ENCODE data around the gene C16orf46. TPM values are rescaled to one million over a fixed set of nuclear protein-coding genes. Genes with fewer than 3 reads are reported as not detected.

C16orf46 gene
- total and polyA plus RNA-seq, 2 donors (not counting 1 experiment from before 2014, with no cell fraction given) = 0.33 TPM; not detected in 1

- Histone ChIP-seq H3K4me3 (replicated peaks in 1 of 4; ENCODE audit: control extremely low read depth in 1 of 4, insufficient read depth in 1 of 4, low read depth in 3 of 4, low read length in 4 of 4) (peak overlapping the region in 2 of 4 experiments; percentile 17 to 52), H3K4me2 (ENCODE audit: extremely low read depth, insufficient read depth, low read length) (peak overlapping the region; percentile 62), H3K36me3 (ENCODE audit: control insufficient read depth, insufficient read depth, low read length) (no peaks in the 10 kb centered on the region), H4K20me1 (ENCODE audit: control insufficient read depth, extremely low read depth, insufficient read depth, low read length) (no peaks in the 10 kb centered on the region), H3K9me3 (ENCODE audit: control insufficient read depth, insufficient read depth, low read depth, low read length) (no peaks in the 10 kb centered on the region), H2AFZ (ENCODE audit: low read length) (peak overlapping the region; percentile 10), H3K79me2 (ENCODE audit: control insufficient read depth, insufficient read depth, low read length) (peaks cover 4% of the 10 kb centered on the region), H3K27ac (ENCODE audit: insufficient read depth, low read length) (no peak overlapping the region), H3K27me3 (ENCODE audit: control insufficient read depth, insufficient read depth, low read length) (no peaks in the 10 kb centered on the region), H3K4me1 (ENCODE audit: control insufficient read depth, extremely low read depth, insufficient read depth, low read length) (no peaks in the 10 kb centered on the region), H3K9ac (ENCODE audit: insufficient read depth, low read length) (no peak overlapping the region)
- TF ChIP-seq EZH2 (IDR thresholded peaks at IDR 0.05; ENCODE audit: low read length, missing control alignments) = no peak
- TF ChIP-seq, protein P1, sequence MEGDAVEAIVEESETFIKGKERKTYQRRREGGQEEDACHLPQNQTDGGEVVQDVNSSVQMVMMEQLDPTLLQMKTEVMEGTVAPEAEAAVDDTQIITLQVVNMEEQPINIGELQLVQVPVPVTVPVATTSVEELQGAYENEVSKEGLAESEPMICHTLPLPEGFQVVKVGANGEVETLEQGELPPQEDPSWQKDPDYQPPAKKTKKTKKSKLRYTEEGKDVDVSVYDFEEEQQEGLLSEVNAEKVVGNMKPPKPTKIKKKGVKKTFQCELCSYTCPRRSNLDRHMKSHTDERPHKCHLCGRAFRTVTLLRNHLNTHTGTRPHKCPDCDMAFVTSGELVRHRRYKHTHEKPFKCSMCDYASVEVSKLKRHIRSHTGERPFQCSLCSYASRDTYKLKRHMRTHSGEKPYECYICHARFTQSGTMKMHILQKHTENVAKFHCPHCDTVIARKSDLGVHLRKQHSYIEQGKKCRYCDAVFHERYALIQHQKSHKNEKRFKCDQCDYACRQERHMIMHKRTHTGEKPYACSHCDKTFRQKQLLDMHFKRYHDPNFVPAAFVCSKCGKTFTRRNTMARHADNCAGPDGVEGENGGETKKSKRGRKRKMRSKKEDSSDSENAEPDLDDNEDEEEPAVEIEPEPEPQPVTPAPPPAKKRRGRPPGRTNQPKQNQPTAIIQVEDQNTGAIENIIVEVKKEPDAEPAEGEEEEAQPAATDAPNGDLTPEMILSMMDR (conservative IDR thresholded peaks at IDR 0.05 in 1 of 2, IDR thresholded peaks at IDR 0.05 in 1 of 2; ENCODE audit: low read depth in 1 of 2, low read length in 2 of 2) = no peak
- no peak for DNase-seq (ENCODE audit: low read depth in 2 of 2)
These were observed 19.7 kb upstream of the C16orf46 start for GRCh38 chr16:81096715-81097208.

DNA sequence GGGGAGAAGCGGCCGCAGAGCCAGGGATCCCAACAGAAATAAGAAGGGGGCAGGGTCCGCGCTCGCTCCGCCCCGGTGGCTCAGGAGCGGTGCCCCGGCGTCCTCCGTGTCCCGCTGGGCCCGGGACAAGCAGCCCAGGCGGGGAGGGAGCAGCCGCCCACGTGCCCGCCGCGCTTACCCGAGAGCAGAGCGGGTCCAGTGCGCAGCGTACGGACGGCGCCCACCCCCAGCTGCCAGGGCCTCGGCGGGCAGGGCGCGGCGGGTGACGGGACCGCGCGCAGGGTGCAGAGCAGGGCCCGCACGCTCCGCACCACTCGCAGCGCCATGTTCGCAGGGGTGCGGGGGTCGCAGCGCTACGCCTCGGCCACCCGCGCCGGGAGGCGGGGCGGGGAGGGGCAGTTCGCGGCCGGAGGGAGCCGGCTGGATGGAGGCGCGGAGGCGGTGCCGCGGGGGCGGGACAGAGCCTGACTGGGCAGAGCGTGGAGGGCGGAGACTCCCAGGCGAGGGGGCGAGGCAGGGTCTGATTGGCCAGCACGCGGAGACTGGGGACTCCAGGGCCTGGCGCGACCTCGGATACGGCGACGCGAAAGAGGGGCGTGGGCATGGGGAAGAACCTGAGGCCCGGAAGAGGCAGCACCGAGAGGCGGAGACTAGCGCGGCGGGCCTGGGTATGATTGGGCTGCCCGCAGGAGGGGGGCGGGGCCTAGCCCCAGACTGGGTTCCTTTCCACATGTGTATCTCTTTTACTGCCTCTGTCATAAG is 19.1 kb upstream of the C16orf46 start, which contains the start of gene GCSH:
TSS of gene GCSH (minus strand) at position 443 of the 762 bp plus-strand sequence. CDS start at position 326, 117 bp downstream.
- TF ChIP-seq, protein P1 (conservative IDR thresholded peaks at IDR 0.05 in 1 of 2, IDR thresholded peaks at IDR 0.05 in 1 of 2; ENCODE audit: low read depth in 1 of 2, low read length in 2 of 2) = no peak
- no peak for TF ChIP-seq EZH2 (IDR thresholded peaks at IDR 0.05; ENCODE audit: low read length, missing control alignments)
- Histone ChIP-seq H3K79me2 (ENCODE audit: control insufficient read depth, insufficient read depth, low read length) (peaks cover 4% of the 10 kb centered on the region), H3K9ac (ENCODE audit: insufficient read depth, low read length) (peak within 1 kb of the TSS; percentile 54), H3K9me3 (ENCODE audit: control insufficient read depth, insufficient read depth, low read depth, low read length) (no peaks in the 10 kb centered on the region), H3K27ac (ENCODE audit: insufficient read depth, low read length) (peak within 1 kb of the TSS; percentile 37), H3K4me1 (ENCODE audit: control insufficient read depth, extremely low read depth, insufficient read depth, low read length) (no peaks in the 10 kb centered on the region), H3K4me3 (replicated peaks in 1 of 4; ENCODE audit: control extremely low read depth in 1 of 4, insufficient read depth in 1 of 4, low read depth in 3 of 4, low read length in 4 of 4) (peak within 1 kb of the TSS; percentile 62 to 83 (median 73)), H3K27me3 (ENCODE audit: control insufficient read depth, insufficient read depth, low read length) (no peaks in the 10 kb centered on the region), H2AFZ (ENCODE audit: low read length) (peak within 1 kb of the TSS; percentile 64), H3K36me3 (ENCODE audit: control insufficient read depth, insufficient read depth, low read length) (no peaks in the 10 kb centered on the region), H4K20me1 (ENCODE audit: control insufficient read depth, extremely low read depth, insufficient read depth, low read length) (no peaks in the 10 kb centered on the region), H3K4me2 (ENCODE audit: extremely low read depth, insufficient read depth, low read length) (peak within 1 kb of the TSS; percentile 89)
- peak; percentile 98 to 99 for DNase-seq (ENCODE audit: low read depth in 2 of 2)

- TF ChIP-seq, protein P1 (conservative IDR thresholded peaks at IDR 0.05 in 1 of 2, IDR thresholded peaks at IDR 0.05 in 1 of 2; ENCODE audit: low read depth in 1 of 2, low read length in 2 of 2) = no peak
- no peak for TF ChIP-seq EZH2 (IDR thresholded peaks at IDR 0.05; ENCODE audit: low read length, missing control alignments)
- Histone ChIP-seq H3K79me2 (ENCODE audit: control insufficient read depth, insufficient read depth, low read length) (peaks cover 4% of the 10 kb centered on the region), H3K27ac (ENCODE audit: insufficient read depth, low read length) (peak overlapping the region; percentile 37)
These were observed 18.6 kb upstream of the C16orf46 start for GRCh38 chr16:81095653-81095952.

More at GRCh38 chr16:81095653-81095952, 18.6 kb upstream of the C16orf46 start:
- Histone ChIP-seq H3K4me2 (ENCODE audit: extremely low read depth, insufficient read depth, low read length) (peak overlapping the region; percentile 89), H4K20me1 (ENCODE audit: control insufficient read depth, extremely low read depth, insufficient read depth, low read length) (no peaks in the 10 kb centered on the region), H3K4me1 (ENCODE audit: control insufficient read depth, extremely low read depth, insufficient read depth, low read length) (no peaks in the 10 kb centered on the region), H3K36me3 (ENCODE audit: control insufficient read depth, insufficient read depth, low read length) (no peaks in the 10 kb centered on the region), H3K4me3 (replicated peaks in 1 of 4; ENCODE audit: control extremely low read depth in 1 of 4, insufficient read depth in 1 of 4, low read depth in 3 of 4, low read length in 4 of 4) (peak overlapping the region; percentile 62 to 83 (median 70)), H2AFZ (ENCODE audit: low read length) (peak overlapping the region; percentile 64), H3K27me3 (ENCODE audit: control insufficient read depth, insufficient read depth, low read length) (no peaks in the 10 kb centered on the region), H3K9me3 (ENCODE audit: control insufficient read depth, insufficient read depth, low read depth, low read length) (no peaks in the 10 kb centered on the region), H3K9ac (ENCODE audit: insufficient read depth, low read length) (peak overlapping the region; percentile 54)
- peak in 1 of 2 donors; percentile 3 for DNase-seq (ENCODE audit: low read depth in 2 of 2)

All from fibroblast of lung (primary cell).